Measurements from ENCODE around the gene RBL1. TPM values are rescaled to one million over a fixed set of nuclear protein-coding genes. Genes with fewer than 3 reads are reported as not detected.
"Not testable (repeated sequence)": the region's sequence is repeated elsewhere in the genome, so short reads cannot be mapped to it uniquely, and the experiment has no call there.

The RBL1 gene
- total and polyA plus RNA-seq, 7 donors = 0.82 to 10.7 (median 4.0) TPM

DNA sequence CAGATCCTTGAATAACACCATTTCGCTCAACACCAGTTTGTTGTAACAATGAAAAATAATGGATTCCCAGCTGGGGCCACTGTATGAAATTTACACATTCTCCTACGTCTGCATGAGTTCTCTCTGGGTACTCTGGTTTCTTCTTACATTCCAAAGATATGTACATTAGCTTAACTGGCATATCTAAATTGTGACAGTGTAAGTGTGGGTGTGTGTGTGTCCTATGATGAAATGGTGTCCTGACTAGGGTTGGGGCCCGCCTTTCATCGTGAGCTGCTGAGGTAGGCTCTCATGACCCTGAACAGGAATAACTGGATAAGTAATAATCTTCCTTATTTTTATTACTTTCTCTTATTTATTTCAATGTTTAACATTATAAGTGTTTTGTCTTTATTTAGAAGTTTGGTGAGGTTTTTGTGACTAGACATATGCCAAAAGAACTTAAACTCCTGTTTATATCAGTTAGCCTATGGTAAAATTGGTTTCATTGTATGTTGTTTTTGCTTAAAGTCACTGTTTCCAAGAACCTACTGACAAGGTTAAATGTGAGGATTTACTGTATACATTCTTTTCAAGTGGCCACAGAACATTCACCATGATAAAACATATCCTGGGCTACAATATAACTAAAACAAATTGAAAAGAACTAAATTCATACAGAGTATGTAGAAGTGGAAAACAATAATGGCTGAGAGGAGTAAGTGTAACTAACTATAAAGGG, 42.4 kb downstream of the RBL1 start:
- ATAC-seq (no peak), DNase-seq (no peak)
- H3K4me1 ChIP-seq = no peaks in the 10 kb centered on the region
- no peaks in the 10 kb centered on the region for H3K9me3 ChIP-seq
- TF ChIP-seq, protein P1, sequence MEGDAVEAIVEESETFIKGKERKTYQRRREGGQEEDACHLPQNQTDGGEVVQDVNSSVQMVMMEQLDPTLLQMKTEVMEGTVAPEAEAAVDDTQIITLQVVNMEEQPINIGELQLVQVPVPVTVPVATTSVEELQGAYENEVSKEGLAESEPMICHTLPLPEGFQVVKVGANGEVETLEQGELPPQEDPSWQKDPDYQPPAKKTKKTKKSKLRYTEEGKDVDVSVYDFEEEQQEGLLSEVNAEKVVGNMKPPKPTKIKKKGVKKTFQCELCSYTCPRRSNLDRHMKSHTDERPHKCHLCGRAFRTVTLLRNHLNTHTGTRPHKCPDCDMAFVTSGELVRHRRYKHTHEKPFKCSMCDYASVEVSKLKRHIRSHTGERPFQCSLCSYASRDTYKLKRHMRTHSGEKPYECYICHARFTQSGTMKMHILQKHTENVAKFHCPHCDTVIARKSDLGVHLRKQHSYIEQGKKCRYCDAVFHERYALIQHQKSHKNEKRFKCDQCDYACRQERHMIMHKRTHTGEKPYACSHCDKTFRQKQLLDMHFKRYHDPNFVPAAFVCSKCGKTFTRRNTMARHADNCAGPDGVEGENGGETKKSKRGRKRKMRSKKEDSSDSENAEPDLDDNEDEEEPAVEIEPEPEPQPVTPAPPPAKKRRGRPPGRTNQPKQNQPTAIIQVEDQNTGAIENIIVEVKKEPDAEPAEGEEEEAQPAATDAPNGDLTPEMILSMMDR (IDR thresholded peaks at IDR 0.05) = no peak
- H3K27ac ChIP-seq = no peak overlapping the region
- no peaks in the 10 kb centered on the region for H3K27me3 ChIP-seq (ENCODE audit: insufficient read depth in 3 of 3, low read length in 2 of 3)
- intact Hi-C loops (cut with DNase I) = no loop called here
- WGBS, 3 donors = 94 to 97% (median 97%) methylated on average over 4 of the region's 4 CpGs
- peaks cover 0 to 66% of the 10 kb centered on the region in 2 donors for H3K36me3 ChIP-seq (ENCODE audit: insufficient read depth in 1 of 2, low read depth in 1 of 2)
- H3K4me3 ChIP-seq = no peak overlapping the region

DNA sequence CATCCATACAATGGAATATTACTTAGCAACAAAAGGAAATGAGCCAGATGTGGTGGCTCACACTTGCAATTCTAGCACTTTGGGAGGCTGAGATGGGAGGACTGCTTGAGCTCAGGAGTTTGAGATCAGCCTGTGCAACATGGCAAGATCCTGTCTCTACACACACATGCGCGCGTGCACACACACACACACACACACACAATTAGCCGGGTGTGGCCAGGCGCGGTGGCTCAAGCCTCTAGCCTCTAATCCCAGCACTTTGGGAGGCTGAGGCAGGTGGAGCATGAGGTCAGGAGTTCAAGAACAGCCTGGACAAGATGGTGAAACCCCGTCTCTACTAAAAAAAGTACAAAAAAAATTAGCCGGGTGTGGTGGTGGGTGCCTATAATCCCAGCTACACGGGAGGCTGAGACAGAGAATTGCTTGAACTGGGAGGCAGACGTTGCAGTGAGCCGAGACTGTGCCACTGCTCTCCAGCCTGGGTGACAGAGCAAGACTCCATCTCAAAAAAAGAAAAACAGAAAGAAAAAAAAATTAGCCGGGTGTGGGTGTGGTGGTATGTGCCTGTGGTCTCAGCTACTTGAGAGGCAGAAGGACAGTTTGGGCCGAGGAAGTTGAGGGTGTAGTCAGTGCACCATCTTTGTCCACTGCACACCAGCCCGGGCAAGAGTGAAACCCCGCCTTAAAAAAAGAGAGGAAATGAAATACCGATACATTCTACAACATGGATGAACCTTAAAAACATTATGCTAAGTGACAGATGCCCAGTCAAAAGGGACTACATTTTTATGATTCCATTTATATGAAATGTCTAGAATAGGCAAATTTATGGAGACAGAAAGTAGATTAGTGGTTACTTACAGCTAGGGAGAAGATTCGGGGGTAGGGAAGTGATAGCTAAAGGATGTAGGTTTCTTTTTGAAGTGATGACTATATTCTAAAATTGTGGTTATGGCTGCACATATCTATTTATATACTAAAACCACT, 52.5 kb downstream of the RBL1 start:
- TF ChIP-seq, protein P1 (IDR thresholded peaks at IDR 0.05) = no peak
- DNase-seq = no peak
- no peak overlapping the region for H3K4me3 ChIP-seq
- H3K9me3 ChIP-seq = no peaks in the 10 kb centered on the region
- no peak overlapping the region for H3K27ac ChIP-seq
- H3K36me3 ChIP-seq (ENCODE audit: insufficient read depth in 1 of 2, low read depth in 1 of 2) = peaks cover 7 to 78% of the 10 kb centered on the region in 2 donors
- H3K27me3 ChIP-seq (ENCODE audit: insufficient read depth in 3 of 3, low read length in 2 of 3) = no peaks in the 10 kb centered on the region
- no peak for ATAC-seq
- 92 to 95% (median 93%) methylated on average over 17 of the region's 17 CpGs for WGBS, 3 donors
- intact Hi-C loops (cut with DNase I) = no loop called here
- no peaks in the 10 kb centered on the region for H3K4me1 ChIP-seq

DNA sequence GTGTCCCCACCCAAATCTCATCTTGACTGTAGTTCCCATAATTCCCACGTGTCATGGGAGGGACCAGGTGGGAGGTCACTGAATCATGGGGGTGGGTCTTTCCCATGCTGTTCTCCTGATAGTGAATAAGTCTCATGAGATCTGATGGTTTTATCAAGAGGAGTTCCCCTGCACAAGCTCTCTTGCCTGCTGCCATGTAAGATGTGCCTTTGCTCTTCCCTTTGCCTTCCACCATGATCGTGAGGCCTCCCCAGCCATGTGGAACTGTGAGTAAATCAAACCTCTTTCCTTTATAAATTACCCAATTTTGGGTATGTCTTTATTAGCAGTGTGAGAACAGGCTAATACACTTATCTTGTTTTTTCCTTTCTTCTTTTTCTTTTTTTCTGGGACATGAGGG, 56.4 kb downstream of the RBL1 start:
- H3K4me3 ChIP-seq; H3K9me3 ChIP-seq; H3K4me1 ChIP-seq; H3K27me3 ChIP-seq (ENCODE audit: insufficient read depth in 3 of 3, low read length in 2 of 3); H3K27ac ChIP-seq; intact Hi-C loops (cut with DNase I); ATAC-seq; DNase-seq: not testable (repeated sequence)
- H3K36me3 ChIP-seq (ENCODE audit: insufficient read depth in 1 of 2, low read depth in 1 of 2) = peaks cover 4 to 70% of the 10 kb centered on the region in 2 donors
- 91 to 96% (median 96%) methylated on average over 2 of the region's 2 CpGs for WGBS, 3 donors

DNA sequence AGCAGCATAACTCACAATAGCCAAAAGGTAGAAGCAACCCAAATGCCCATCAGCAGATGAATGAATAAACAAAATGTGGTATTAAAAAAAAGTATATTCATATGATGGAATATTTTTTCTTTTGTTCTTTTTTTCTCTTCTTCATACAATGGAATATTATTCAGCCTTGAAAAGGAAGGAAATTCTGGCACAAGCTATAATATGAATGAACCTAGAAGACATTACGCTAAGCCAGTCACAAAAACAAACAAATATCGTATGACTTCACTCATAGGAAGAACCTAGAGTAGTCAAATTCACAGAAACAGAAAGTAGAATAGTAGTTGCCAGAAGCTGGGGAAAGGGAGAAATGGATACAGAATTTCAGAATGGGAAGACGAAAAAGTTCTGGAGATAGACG, 63.7 kb downstream of the RBL1 start:
- Histone ChIP-seq H3K27ac (no peak overlapping the region), H3K4me3 (no peak overlapping the region), H3K4me1 (no peaks in the 10 kb centered on the region), H3K27me3 (ENCODE audit: insufficient read depth in 3 of 3, low read length in 2 of 3) (no peaks in the 10 kb centered on the region), H3K9me3 (peaks cover 7% of the 10 kb centered on the region), H3K36me3 (ENCODE audit: insufficient read depth in 1 of 2, low read depth in 1 of 2) (peaks cover 0 to 52% of the 10 kb centered on the region in 2 donors)
- TF ChIP-seq, protein P1 (IDR thresholded peaks at IDR 0.05) = no peak
- 98 to 100% (median 98%) methylated on average over 4 of the region's 4 CpGs for WGBS, 3 donors
- no peak for ATAC-seq
- no peak for DNase-seq
- intact Hi-C loops (cut with DNase I) = no loop called here

DNA sequence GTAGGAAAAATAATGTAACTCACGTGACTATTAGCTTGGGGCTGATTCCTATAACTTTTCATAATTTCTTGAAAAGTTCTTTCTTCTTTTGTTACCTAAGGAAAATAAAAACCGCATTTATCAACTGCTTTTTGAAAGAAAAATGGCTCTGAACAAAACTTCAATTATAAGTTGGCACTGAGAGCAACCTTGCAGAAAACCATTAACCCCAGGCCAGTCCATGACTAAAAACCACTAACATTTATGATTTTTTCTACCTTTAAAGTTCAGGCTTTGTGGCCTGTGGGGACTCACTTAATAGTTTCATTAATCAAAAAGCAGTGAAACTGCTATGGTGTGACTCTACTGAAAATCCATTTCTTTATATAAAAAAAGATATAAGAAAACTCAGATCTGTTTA, 75.2 kb downstream of the RBL1 start:
- H3K4me3 ChIP-seq = no peak overlapping the region
- no peak for ATAC-seq
- TF ChIP-seq, protein P1 (IDR thresholded peaks at IDR 0.05) = no peak
- WGBS, 3 donors = 93 to 97% (median 95%) methylated on average over 2 of the region's 2 CpGs
- H3K27me3 ChIP-seq (ENCODE audit: insufficient read depth in 3 of 3, low read length in 2 of 3) = no peaks in the 10 kb centered on the region
- peaks cover 0 to 44% of the 10 kb centered on the region in 2 donors for H3K36me3 ChIP-seq (ENCODE audit: insufficient read depth in 1 of 2, low read depth in 1 of 2)
- H3K27ac ChIP-seq = no peak overlapping the region
- DNase-seq = no peak
- intact Hi-C loops (cut with DNase I) = no loop called here
- no peaks in the 10 kb centered on the region for H3K9me3 ChIP-seq
- no peaks in the 10 kb centered on the region for H3K4me1 ChIP-seq

DNA sequence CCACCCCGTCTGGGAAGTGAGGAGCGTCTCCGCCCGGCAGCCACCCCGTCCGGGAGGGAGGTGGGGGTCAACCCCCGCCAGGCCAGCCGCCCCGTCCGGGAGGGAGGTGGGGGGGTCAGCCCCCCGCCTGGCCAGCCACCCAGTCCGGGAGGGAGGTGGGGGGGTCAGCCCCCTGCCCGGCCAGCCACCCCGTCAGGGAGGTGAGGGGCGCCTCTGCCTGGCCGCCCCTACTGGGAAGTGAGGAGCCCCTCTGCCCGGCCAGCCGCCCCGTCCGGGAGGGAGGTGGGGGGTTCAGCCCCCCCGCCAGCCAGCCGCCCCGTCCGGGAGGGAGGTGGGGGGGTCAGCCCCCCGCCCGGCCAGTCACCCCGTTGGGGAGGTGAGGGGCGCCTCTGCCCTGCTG, 83.2 kb downstream of the RBL1 start:
- H3K27me3 ChIP-seq (ENCODE audit: insufficient read depth in 3 of 3, low read length in 2 of 3); H3K27ac ChIP-seq; H3K4me3 ChIP-seq; H3K9me3 ChIP-seq; ATAC-seq; H3K4me1 ChIP-seq; DNase-seq; intact Hi-C loops (cut with DNase I): not testable (repeated sequence)
- WGBS, 3 donors = 96 to 98% (median 98%) methylated on average over 8 to 28 of the region's 28 CpGs
- H3K36me3 ChIP-seq (ENCODE audit: insufficient read depth in 1 of 2, low read depth in 1 of 2) = peaks cover 0 to 23% of the 10 kb centered on the region in 2 donors

DNA sequence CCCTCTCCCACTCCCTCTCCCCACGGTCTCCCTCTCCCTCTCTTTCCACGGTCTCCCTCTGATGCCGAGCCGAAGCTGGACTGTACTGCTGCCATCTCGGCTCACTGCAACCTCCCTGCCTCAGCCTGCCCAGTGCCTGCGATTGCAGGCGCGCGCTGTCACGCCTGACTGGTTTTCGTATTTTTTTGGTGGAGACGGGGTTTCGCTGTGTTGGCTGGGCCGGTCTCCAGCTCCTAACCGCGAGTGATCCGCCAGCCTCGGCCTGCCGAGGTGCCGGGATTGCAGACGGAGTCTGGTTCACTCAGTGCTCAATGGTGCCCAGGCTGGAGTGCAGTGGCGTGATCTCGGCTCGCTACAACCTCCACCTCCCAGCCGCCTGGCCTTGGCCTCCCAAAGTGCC, 83.9 kb downstream of the RBL1 start:
- intact Hi-C loops (cut with DNase I); ATAC-seq: not testable (repeated sequence)
- WGBS, 3 donors = 97 to 99% (median 97%) methylated on average over 25 of the region's 25 CpGs

More for the DNA sequence above, 83.9 kb downstream of the RBL1 start:
- peaks cover 0 to 24% of the 10 kb centered on the region in 2 donors for H3K36me3 ChIP-seq (ENCODE audit: insufficient read depth in 1 of 2, low read depth in 1 of 2)
- H3K9me3 ChIP-seq; DNase-seq; H3K4me3 ChIP-seq; H3K27me3 ChIP-seq (ENCODE audit: insufficient read depth in 3 of 3, low read length in 2 of 3); H3K4me1 ChIP-seq; H3K27ac ChIP-seq: not testable (repeated sequence)

Measured in psoas muscle (tissue), 8 donors.